ENCODE data around the gene ERGIC3. TPM values are rescaled to one million over a fixed set of nuclear protein-coding genes. Genes with fewer than 3 reads are reported as not detected.

The ERGIC3 gene
- total and polyA plus RNA-seq, 2 of the 13 experiments (the other 11 are each of a cell fraction or from before 2014, with no cell fraction given): 407 to 670 TPM

GRCh38 chr20:35541118-35541782 is 628 bp upstream of the ERGIC3 start (continued):
- TF ChIP-seq ZNF282 (IDR thresholded peaks at IDR 0.05; ENCODE audit: partially characterized antibody): no peak
- no peak; the same call in 1 of the 2 replicates for TF ChIP-seq ZNF224 (CRISPR knock-in tag; IDR thresholded peaks at IDR 0.05)
- TF ChIP-seq RFX1 (IDR thresholded peaks at IDR 0.05): no peak
- TF ChIP-seq TBX3 (IDR thresholded peaks at IDR 0.05; ENCODE audit: borderline replicate concordance): no peak
- no peak for TF ChIP-seq MYC (CRISPR knock-in tag; IDR thresholded peaks at IDR 0.05; ENCODE audit: borderline replicate concordance)
- TF ChIP-seq ZNF7 (CRISPR knock-in tag; IDR thresholded peaks at IDR 0.05): 0 out of 2 replicates have a peak, but pooled peaks have one; percentile 5
- TF ChIP-seq MTF2 (CRISPR knock-in tag; IDR thresholded peaks at IDR 0.05; ENCODE audit: borderline replicate concordance): no peak
- TF ChIP-seq ZNF205 (CRISPR knock-in tag; IDR thresholded peaks at IDR 0.05): no peak
- TF ChIP-seq TBX2 (CRISPR knock-in tag; IDR thresholded peaks at IDR 0.05; ENCODE audit: borderline replicate concordance): no peak
- TF ChIP-seq SIX4 (CRISPR knock-in tag; IDR thresholded peaks at IDR 0.05): no peak
- TF ChIP-seq GATAD1 (CRISPR knock-in tag; IDR thresholded peaks at IDR 0.05): no peak
- no peak for TF ChIP-seq NCOA5 (CRISPR knock-in tag; IDR thresholded peaks at IDR 0.05)
- no peak for TF ChIP-seq ZNF83 (CRISPR knock-in tag; IDR thresholded peaks at IDR 0.05; ENCODE audit: borderline replicate concordance)
- 0 out of 2 replicates have a peak, but pooled peaks have one; percentile 2 for TF ChIP-seq MIER2 (CRISPR knock-in tag; IDR thresholded peaks at IDR 0.05)
- no peak for TF ChIP-seq ZNF329 (CRISPR knock-in tag; IDR thresholded peaks at IDR 0.05; ENCODE audit: low read depth)
- no peak for TF ChIP-seq MXD3 (CRISPR knock-in tag; IDR thresholded peaks at IDR 0.05)
- 0 out of 2 replicates have a peak, but pooled peaks have one; percentile 13 for TF ChIP-seq KDM5A (IDR thresholded peaks at IDR 0.05; ENCODE audit: borderline replicate concordance, low read length)
- no peak for TF ChIP-seq SRY (CRISPR knock-in tag; IDR thresholded peaks at IDR 0.05)
- no peak for TF ChIP-seq HOMEZ (CRISPR knock-in tag; IDR thresholded peaks at IDR 0.05; ENCODE audit: low read depth)
- no peak for TF ChIP-seq ETV5 (CRISPR knock-in tag; IDR thresholded peaks at IDR 0.05; ENCODE audit: borderline replicate concordance)
- TF ChIP-seq ZBED4 (CRISPR knock-in tag; IDR thresholded peaks at IDR 0.05; ENCODE audit: borderline replicate concordance): no peak
- no peak for TF ChIP-seq ZNF326 (CRISPR knock-in tag; IDR thresholded peaks at IDR 0.05; ENCODE audit: borderline replicate concordance)
- no peak for TF ChIP-seq FOXP4 (CRISPR knock-in tag; IDR thresholded peaks at IDR 0.05)
- TF ChIP-seq ZNF331 (CRISPR knock-in tag; IDR thresholded peaks at IDR 0.05): no peak
- peak; percentile 24 for TF ChIP-seq MIXL1 (CRISPR knock-in tag; IDR thresholded peaks at IDR 0.05)
